ENCODE results near the gene FBXL15. TPM values are rescaled to one million over a fixed set of nuclear protein-coding genes. Genes with fewer than 3 reads are reported as not detected.
A peak's percentile ranks its signal among the peaks of the same experiment; 100 is the strongest.

The FBXL15 gene
- total and polyA plus RNA-seq, 2 of the 13 experiments (the other 11 are each of a cell fraction or from before 2014, with no cell fraction given): 4.3 to 8.3 TPM

GRCh38 chr10:102419269-102420180, 1.1 kb upstream of the FBXL15 start (continued):
- TF ChIP-seq CREBL2 (CRISPR knock-in tag; IDR thresholded peaks at IDR 0.05; ENCODE audit: borderline replicate concordance) (no peak), PHB2 (IDR thresholded peaks at IDR 0.05; ENCODE audit: partially characterized antibody) (no peak), MAFF (IDR thresholded peaks at IDR 0.05; ENCODE audit: low read depth, low read length) (no peak), ZNF280B (CRISPR knock-in tag; IDR thresholded peaks at IDR 0.05; ENCODE audit: borderline replicate concordance) (no peak), ZNF644 (CRISPR knock-in tag; IDR thresholded peaks at IDR 0.05; ENCODE audit: low read depth) (no peak), ERF (CRISPR knock-in tag; IDR thresholded peaks at IDR 0.05) (peak; percentile 51), ZNF207 (IDR thresholded peaks at IDR 0.05; ENCODE audit: borderline replicate concordance) (no peak), ZNF660 (CRISPR knock-in tag; IDR thresholded peaks at IDR 0.05; ENCODE audit: borderline replicate concordance, low read depth) (no peak), ZNF496 (CRISPR knock-in tag; IDR thresholded peaks at IDR 0.05; ENCODE audit: insufficient replicate concordance) (no peak), ELF1 (CRISPR knock-in tag; IDR thresholded peaks at IDR 0.05) (no peak), PCBP2 (optimal IDR thresholded peaks at IDR 0.05; ENCODE audit: low read depth, low read length, poor library complexity, severe bottlenecking) (no peak), PREB (CRISPR knock-in tag; IDR thresholded peaks at IDR 0.05) (0 out of 2 replicates have a peak, but pooled peaks have one; percentile 70), CCAR2 (optimal IDR thresholded peaks at IDR 0.05; ENCODE audit: low read depth, low read length) (no peak)
- TF ChIP-seq, protein P1, sequence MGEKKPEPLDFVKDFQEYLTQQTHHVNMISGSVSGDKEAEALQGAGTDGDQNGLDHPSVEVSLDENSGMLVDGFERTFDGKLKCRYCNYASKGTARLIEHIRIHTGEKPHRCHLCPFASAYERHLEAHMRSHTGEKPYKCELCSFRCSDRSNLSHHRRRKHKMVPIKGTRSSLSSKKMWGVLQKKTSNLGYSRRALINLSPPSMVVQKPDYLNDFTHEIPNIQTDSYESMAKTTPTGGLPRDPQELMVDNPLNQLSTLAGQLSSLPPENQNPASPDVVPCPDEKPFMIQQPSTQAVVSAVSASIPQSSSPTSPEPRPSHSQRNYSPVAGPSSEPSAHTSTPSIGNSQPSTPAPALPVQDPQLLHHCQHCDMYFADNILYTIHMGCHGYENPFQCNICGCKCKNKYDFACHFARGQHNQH (CRISPR knock-in tag; IDR thresholded peaks at IDR 0.05): no peak; the same call in 1 of the 2 replicates
- TF ChIP-seq, protein P2, sequence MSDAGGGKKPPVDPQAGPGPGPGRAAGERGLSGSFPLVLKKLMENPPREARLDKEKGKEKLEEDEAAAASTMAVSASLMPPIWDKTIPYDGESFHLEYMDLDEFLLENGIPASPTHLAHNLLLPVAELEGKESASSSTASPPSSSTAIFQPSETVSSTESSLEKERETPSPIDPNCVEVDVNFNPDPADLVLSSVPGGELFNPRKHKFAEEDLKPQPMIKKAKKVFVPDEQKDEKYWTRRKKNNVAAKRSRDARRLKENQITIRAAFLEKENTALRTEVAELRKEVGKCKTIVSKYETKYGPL (CRISPR knock-in tag; IDR thresholded peaks at IDR 0.05): 0 out of 2 replicates have a peak, but pooled peaks have one; percentile 29
- TF ChIP-seq, protein P3, sequence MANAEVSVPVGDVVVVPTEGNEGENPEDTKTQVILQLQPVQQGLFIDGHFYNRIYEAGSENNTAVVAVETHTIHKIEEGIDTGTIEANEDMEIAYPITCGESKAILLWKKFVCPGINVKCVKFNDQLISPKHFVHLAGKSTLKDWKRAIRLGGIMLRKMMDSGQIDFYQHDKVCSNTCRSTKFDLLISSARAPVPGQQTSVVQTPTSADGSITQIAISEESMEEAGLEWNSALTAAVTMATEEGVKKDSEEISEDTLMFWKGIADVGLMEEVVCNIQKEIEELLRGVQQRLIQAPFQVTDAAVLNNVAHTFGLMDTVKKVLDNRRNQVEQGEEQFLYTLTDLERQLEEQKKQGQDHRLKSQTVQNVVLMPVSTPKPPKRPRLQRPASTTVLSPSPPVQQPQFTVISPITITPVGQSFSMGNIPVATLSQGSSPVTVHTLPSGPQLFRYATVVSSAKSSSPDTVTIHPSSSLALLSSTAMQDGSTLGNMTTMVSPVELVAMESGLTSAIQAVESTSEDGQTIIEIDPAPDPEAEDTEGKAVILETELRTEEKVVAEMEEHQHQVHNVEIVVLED (CRISPR knock-in tag; IDR thresholded peaks at IDR 0.05; ENCODE audit: borderline replicate concordance): no peak
- TF ChIP-seq, protein P4, sequence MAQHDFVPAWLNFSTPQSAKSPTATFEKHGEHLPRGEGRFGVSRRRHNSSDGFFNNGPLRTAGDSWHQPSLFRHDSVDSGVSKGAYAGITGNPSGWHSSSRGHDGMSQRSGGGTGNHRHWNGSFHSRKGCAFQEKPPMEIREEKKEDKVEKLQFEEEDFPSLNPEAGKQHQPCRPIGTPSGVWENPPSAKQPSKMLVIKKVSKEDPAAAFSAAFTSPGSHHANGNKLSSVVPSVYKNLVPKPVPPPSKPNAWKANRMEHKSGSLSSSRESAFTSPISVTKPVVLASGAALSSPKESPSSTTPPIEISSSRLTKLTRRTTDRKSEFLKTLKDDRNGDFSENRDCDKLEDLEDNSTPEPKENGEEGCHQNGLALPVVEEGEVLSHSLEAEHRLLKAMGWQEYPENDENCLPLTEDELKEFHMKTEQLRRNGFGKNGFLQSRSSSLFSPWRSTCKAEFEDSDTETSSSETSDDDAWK (CRISPR knock-in tag; IDR thresholded peaks at IDR 0.05): no peak

Measured in HepG2 (cell line).